Panc1 (cell line): Measurements from ENCODE around the gene SUDS3. TPM values are rescaled to one million over a fixed set of nuclear protein-coding genes. Genes with fewer than 3 reads are reported as not detected.

Experiments used
- ATAC-seq: fragments of 200-7000 bp; cut with Tn5 transposase; 2 replicates; pipeline ENCODE4 v1.9.1; 2020; ENCODE audit warnings: mild to moderate bottlenecking, moderate library complexity
- BruUV-seq: library from RNA; stranded (reverse); fragments of 400-500 nt; replicated peaks from 2 replicates; lab custom pipeline; 2021; lab: Mats Ljungman, UMichigan
- CTCF ChIA-PET: fragments of 300-600 bp; sonication (Branson Sonifier 250); formaldehyde crosslinking; loops from one replicate; lab custom pipeline; 2022; ENCODE audit warnings: antibody characterized with exemption; lab: Charles Lee
- POLR2A ChIA-PET: fragments of 300-600 bp; sonication (Branson Sonifier 250); formaldehyde crosslinking; loops from one replicate; lab custom pipeline; 2022; ENCODE audit warnings: antibody characterized with exemption; lab: Charles Lee
- DNase-seq: peaks from one replicate; pipeline ENCODE4 v3.0.0-alpha.2; 2010; ENCODE audit warnings: low read depth, low spot score
- H3K27ac ChIP-seq: 2 replicates; pipeline ENCODE4 v1.5.1; 2011; ENCODE audit warnings: mild to moderate bottlenecking, low read length, inconsistent platforms
- H3K27me3 ChIP-seq: fragments of 200-500 bp; sonication (Bioruptor generic); 2 replicates; pipeline ENCODE4 v1.6.0; 2014; ENCODE audit warnings: low read length, inconsistent platforms; ENCODE audit not compliant: control insufficient read depth, insufficient read depth
- H3K36me3 ChIP-seq: fragments of 200-500 bp; sonication (Bioruptor generic); 2 replicates; pipeline ENCODE4 v1.5.1; 2014; ENCODE audit warnings: inconsistent platforms, mild to moderate bottlenecking, low read length, moderate library complexity; ENCODE audit not compliant: control insufficient read depth, insufficient read depth
- H3K4me1 ChIP-seq: 2 replicates; pipeline ENCODE4 v1.5.1; 2011; ENCODE audit warnings: inconsistent platforms, mild to moderate bottlenecking, low read length, moderate library complexity; ENCODE audit not compliant: control insufficient read depth, insufficient read depth
- H3K4me3 ChIP-seq, 2 experiments: 2 replicates each; pipeline ENCODE4 v1.5.1; 2011 to 2012; ENCODE audit warnings: low read depth in 2 of 2, low read length in 2 of 2, mild to moderate bottlenecking in 2 of 2, inconsistent platforms in 1 of 2, moderate library complexity in 1 of 2
- H3K9me3 ChIP-seq: fragments of 200-500 bp; sonication (Bioruptor generic); 2 replicates; pipeline ENCODE4 v1.5.1; 2014; ENCODE audit warnings: low read depth, mild to moderate bottlenecking, inconsistent platforms, low read length, moderate library complexity; ENCODE audit not compliant: control insufficient read depth, insufficient read depth
- CTCF ChIP-seq: fragments of 450-650 bp; IDR thresholded peaks from 2 replicates; pipeline ENCODE4 v1.5.1; 2017; ENCODE audit warnings: mild to moderate bottlenecking
- POLR2AphosphoS5 ChIP-seq: IDR thresholded peaks from 2 replicates; pipeline ENCODE4 v1.6.1; 2012; ENCODE audit warnings: mild to moderate bottlenecking, low read depth, low read length, moderate library complexity
- REST ChIP-seq, 2 experiments: IDR thresholded peaks; 2 replicates each; pipeline ENCODE4 v1.6.1; 2011 to 2012; ENCODE audit warnings: low read depth in 2 of 2, control low read depth in 1 of 2, low read length in 1 of 2, mild to moderate bottlenecking in 1 of 2, moderate library complexity in 1 of 2; ENCODE audit not compliant: insufficient read depth in 1 of 2
- SIN3A ChIP-seq: IDR thresholded peaks from 2 replicates; pipeline ENCODE4 v1.6.1; 2012; ENCODE audit warnings: low read depth, mild to moderate bottlenecking, low read length, moderate library complexity, borderline replicate concordance; ENCODE audit not compliant: insufficient read depth
- TCF7L2 ChIP-seq: IDR thresholded peaks from 2 replicates; pipeline ENCODE4 v1.6.1; 2011; ENCODE audit warnings: mild to moderate bottlenecking, low read depth, low read length, inconsistent platforms
- in situ Hi-C: cut with HindIII; loops from 2 replicates; pipeline ENCODE4 v1.10.0; 2016; ENCODE audit warnings: low sequenced_read_pairs, low pct_unique_long_range_greater_than_20kb
- intact Hi-C: fragments of 100-400 bp; cut with micrococcal nuclease; formaldehyde crosslinking; loops from one replicate; pipeline ENCODE4 v1.10.0; 2022; ENCODE audit not compliant: unreplicated experiment
- total RNA-seq: library from RNA; stranded (reverse); gene quantifications from one replicate; pipeline ENCODE4 v1.2.1, GENCODE V29; 2021; ENCODE audit not compliant: unreplicated experiment

The SUDS3 gene
- total RNA-seq, 1 experiment from 2014 or later: 37.4 TPM

- H3K4me3 ChIP-seq: no peak overlapping the region
- TF ChIP-seq CTCF (no peak), TCF7L2 (no peak), REST (IDR thresholded peaks at IDR 0.05; ENCODE audit: insufficient read depth in 1 of 2, low read depth in 2 of 2, low read length in 1 of 2) (no peak), SIN3A (no peak)
- intact Hi-C loops: no loop called here
- no peaks in the 10 kb centered on the region for H3K9me3 ChIP-seq
- BruUV-seq: no TSS peak
- ATAC-seq (no peak), DNase-seq (no peak)
- H3K27me3 ChIP-seq: no peaks in the 10 kb centered on the region
- H3K27ac ChIP-seq: no peak overlapping the region; the same call in 1 of the 2 replicates
- no peaks in the 10 kb centered on the region; the same call in 1 of the 2 replicates for H3K4me1 ChIP-seq
- ChIA-PET POLR2A (interaction anchor here (0.7 kb wide), 1 partner anchor 14 kb away, joined by 4 read pairs; no protein-coding TSS in a partner anchor), CTCF (no interaction called here)
- H3K36me3 ChIP-seq: no peaks in the 10 kb centered on the region
- in situ Hi-C loops: no loop called here
Measured at GRCh38 chr12:118345355-118345754, 31.0 kb upstream of the SUDS3 start.

- CTCF ChIA-PET: no interaction called here
- no peak for ATAC-seq
Measured at GRCh38 chr12:118346895-118347294, 29.5 kb upstream of the SUDS3 start.

More at GRCh38 chr12:118346895-118347294, 29.5 kb upstream of the SUDS3 start:
- POLR2A ChIA-PET: no interaction called here
- Histone ChIP-seq H3K27me3 (no peaks in the 10 kb centered on the region), H3K4me1 (no peaks in the 10 kb centered on the region; the same call in 1 of the 2 replicates), H3K27ac (no peak overlapping the region), H3K9me3 (no peaks in the 10 kb centered on the region), H3K36me3 (no peaks in the 10 kb centered on the region), H3K4me3 (no peak overlapping the region)
- BruUV-seq: no TSS peak
- no peak for TF ChIP-seq SIN3A
- TF ChIP-seq TCF7L2: no peak
- TF ChIP-seq REST (IDR thresholded peaks at IDR 0.05; ENCODE audit: insufficient read depth in 1 of 2, low read depth in 2 of 2, low read length in 1 of 2): no peak
- TF ChIP-seq POLR2AphosphoS5: no peak
- no peak for TF ChIP-seq CTCF
- DNase-seq: no peak
- intact Hi-C loops: no loop called here
- in situ Hi-C loops: no loop called here
